GM19328 (cell line): ENCODE results near the gene NBPF6.
"Not testable (repeated sequence)": the region's sequence is repeated elsewhere in the genome, so short reads cannot be mapped to it uniquely, and the experiment has no call there.

Source experiments
- ATAC-seq: cut with Tn5 transposase; IDR thresholded peaks from one replicate; pipeline ENCODE4 v1.9.1; 2021; ENCODE audit warnings: mild to moderate bottlenecking, moderate library complexity; ENCODE audit not compliant: unreplicated experiment

NBPF6 gene

DNA sequence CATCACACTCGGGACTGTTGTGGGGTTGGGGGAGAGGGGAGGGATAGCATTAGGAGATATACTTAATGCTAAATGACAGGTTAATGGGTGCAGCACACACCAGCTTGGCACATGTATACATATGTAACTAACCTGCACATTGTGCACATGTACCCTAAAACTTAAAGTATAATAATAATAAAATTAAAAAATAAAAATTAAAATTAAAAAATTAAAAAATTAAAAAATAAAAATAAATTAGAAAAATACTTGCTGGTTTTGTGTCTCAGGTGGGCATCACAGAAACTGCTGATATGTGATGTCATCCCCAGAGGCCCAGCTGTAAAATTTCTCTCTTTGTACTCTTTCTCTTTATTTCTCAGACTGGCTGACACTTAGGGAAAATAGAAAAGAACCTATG is 44.9 kb downstream of the NBPF6 start:
- ATAC-seq = not testable (repeated sequence)

DNA sequence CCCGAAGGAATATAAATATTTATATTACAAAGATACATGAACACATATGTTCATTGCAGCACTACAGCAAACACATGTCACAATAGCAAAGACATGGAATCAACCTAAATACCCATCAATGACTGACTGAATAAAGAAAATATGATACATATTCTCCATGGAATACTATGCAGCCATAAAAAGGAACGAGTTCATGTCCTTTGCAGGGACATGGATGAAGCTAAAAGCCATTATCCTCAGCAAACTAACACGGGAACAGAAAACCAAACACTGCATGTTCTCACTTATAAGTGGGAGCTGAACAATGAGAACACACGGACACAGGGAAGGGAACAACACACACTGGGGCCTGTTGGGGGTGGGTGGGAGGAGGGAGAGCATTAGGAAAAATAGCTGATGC is 46.7 kb downstream of the NBPF6 start:
- not testable (repeated sequence) for ATAC-seq

DNA sequence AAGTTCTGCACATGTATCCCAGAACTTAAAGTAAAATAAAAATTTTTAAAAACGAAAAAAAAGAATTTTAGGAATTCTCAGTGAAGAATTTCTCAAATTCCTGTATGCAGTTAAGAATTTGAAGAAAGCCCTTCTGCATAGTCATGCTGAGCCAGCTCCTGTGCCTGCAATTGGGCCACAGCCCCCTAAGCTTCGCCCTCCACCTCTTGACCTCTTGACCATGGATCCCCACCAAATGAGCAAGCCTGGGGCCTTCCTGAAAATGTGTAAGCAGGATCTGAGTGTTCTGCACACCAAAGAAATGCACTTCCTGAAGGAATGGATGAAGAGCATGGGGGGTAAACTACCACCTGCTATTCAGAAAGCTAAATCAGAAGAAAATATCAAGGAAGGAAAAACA is 52.0 kb downstream of the NBPF6 start:
- no peak for ATAC-seq

- ATAC-seq = no peak
Measured at GRCh38 chr1:108502624-108503023, 52.5 kb downstream of the NBPF6 start.

GRCh38 chr1:108503062-108503733 is 53.1 kb downstream of the NBPF6 start:
- ATAC-seq = no peak

GRCh38 chr1:108504447-108504846 is 54.3 kb downstream of the NBPF6 start:
- ATAC-seq = no peak

DNA sequence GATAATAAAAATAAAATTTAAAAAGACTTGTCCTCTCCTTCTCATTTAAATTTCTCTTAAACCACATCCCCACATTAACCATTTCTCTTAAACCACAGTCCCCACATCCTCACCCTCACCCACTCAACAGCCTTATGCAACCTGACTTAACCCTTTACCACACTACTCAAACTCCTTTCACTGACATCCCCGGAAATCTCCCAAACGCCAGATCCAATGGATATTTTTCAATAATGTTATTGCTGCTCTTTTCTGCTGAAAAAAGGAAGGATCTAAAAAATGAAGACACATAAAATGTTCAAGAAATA is 55.6 kb downstream of the NBPF6 start:
- no peak for ATAC-seq

GRCh38 chr1:108511764-108512163 is 61.6 kb downstream of the NBPF6 start:
- no peak for ATAC-seq

- ATAC-seq = no peak
Measured at GRCh38 chr1:108512239-108513043, 62.3 kb downstream of the NBPF6 start.

- no peak for ATAC-seq
Measured at GRCh38 chr1:108513044-108513415, 62.9 kb downstream of the NBPF6 start.

DNA sequence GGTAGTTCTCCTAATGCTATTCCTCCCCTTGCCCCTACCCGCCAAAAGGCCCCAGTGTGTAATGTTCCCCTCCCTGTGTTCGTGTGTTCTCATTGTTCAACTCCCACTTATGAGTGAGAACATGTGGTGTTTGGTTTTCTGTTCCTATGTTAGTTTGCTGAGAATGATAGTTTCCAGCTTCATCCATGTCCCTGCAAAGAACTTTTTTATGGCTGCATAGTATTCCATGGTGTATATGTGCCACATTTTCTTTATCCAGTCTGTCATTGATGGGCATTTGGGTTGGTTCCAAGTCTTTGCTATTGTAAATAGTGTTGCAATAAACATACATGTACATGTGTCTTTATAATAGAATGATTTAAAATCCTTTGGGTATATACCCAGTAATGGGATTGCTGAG is 63.8 kb downstream of the NBPF6 start:
- ATAC-seq = not testable (repeated sequence)

DNA sequence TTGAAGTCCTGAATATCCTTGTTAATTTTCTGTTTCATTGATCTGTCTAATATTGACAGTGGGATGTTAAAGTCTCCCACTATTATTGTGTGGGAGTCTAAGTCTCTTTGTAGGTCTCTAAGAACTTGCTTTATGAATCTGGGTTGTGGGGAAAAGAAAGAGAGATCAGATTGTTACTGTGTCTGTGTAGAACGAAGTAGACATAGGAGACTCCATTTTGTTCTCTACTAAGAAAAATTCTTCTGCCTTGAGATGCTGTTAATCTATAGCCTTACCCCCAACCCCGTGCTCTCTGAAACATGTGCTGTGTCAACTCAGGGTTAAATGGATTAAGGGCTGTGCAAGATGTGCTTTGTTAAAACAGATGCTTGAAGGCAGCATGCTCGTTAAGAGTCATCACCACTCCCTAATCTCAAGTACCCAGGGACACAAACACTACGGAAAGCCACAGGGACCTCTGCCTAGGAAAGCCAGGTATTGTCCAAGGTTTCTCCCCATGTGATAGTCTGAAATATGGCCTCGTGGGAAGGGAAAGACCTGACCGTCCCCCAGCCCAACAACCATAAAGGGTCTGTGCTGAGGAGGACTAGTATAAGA is 67.3 kb downstream of the NBPF6 start:
- ATAC-seq = not testable (repeated sequence)
